K562 (cell line): Measurements from ENCODE around the gene VEZF1. TPM values are rescaled to one million over a fixed set of nuclear protein-coding genes. Genes with fewer than 3 reads are reported as not detected.

Source experiments
- AFF1 ChIP-seq, 2 experiments: fragments of 450-650 bp; IDR thresholded peaks; 2 replicates each; pipeline ENCODE4 v1.6.1; 2018; ENCODE audit warnings: mild to moderate bottlenecking in 2 of 2, low read depth in 1 of 2; ENCODE audit not compliant: partially characterized antibody in 2 of 2
- CXXC5 ChIP-seq: fragments of 250-450 bp; sonication (Bioruptor Pico); IDR thresholded peaks from 2 replicates; pipeline ENCODE4 v1.8.0; 2022; ENCODE audit warnings: inconsistent platforms, mild to moderate bottlenecking, moderate library complexity
- ELK1 ChIP-seq: sonication (generic); formaldehyde crosslinking; IDR thresholded peaks from 2 replicates; pipeline ENCODE4 v1.8.1; 2022; ENCODE audit warnings: missing genetic modification reagents
- GTF2F1 ChIP-seq: IDR thresholded peaks from 2 replicates; pipeline ENCODE4 v1.6.1; 2011; ENCODE audit warnings: low read depth, low read length, improper control_type of control experiment
- HNRNPUL1 ChIP-seq: fragments of 200-400 bp; formaldehyde crosslinking; IDR thresholded peaks from 2 replicates; pipeline ENCODE4 v1.6.1; 2017; ENCODE audit warnings: low read length
- MGA ChIP-seq: fragments of 450-650 bp; IDR thresholded peaks from 2 replicates; pipeline ENCODE4 v1.6.1; 2016; ENCODE audit warnings: mild to moderate bottlenecking, moderate library complexity
- NONO ChIP-seq, 2 experiments: fragments of 200-400 bp in 1 of 2; fragments of 450-650 bp in 1 of 2; formaldehyde crosslinking in 1 of 2; IDR thresholded peaks; 2 replicates each; pipeline ENCODE4 v1.6.1; 2017; ENCODE audit warnings: low read depth in 2 of 2, mild to moderate bottlenecking in 2 of 2, moderate library complexity in 2 of 2, low read length in 1 of 2
- TAF9B ChIP-seq: fragments of 450-650 bp; IDR thresholded peaks from 2 replicates; pipeline ENCODE4 v1.6.1; 2018; ENCODE audit warnings: mild to moderate bottlenecking; ENCODE audit not compliant: partially characterized antibody
- TGIF2 ChIP-seq: sonication (generic); formaldehyde crosslinking; IDR thresholded peaks from 2 replicates; pipeline ENCODE4 v1.8.1; 2022; ENCODE audit warnings: mild to moderate bottlenecking, missing genetic modification reagents, moderate library complexity
- THRAP3 ChIP-seq: fragments of 450-650 bp; IDR thresholded peaks from 2 replicates; pipeline ENCODE4 v1.6.1; 2016; ENCODE audit warnings: mild to moderate bottlenecking, inconsistent platforms, borderline replicate concordance
- ZKSCAN3 ChIP-seq: fragments of 250-450 bp; sonication (Bioruptor Pico); IDR thresholded peaks from 2 replicates; pipeline ENCODE4 v1.4.0; 2020
- ZNF23 ChIP-seq: fragments of 250-450 bp; sonication (Bioruptor Pico); IDR thresholded peaks from 2 replicates; pipeline ENCODE4 v1.4.0; 2020; ENCODE audit warnings: mild to moderate bottlenecking
- ZNF586 ChIP-seq: fragments of 450-650 bp; formaldehyde crosslinking; conservative IDR thresholded peaks from 2 replicates; pipeline ENCODE4 v1.4.0; 2020; ENCODE audit warnings: mild to moderate bottlenecking, moderate library complexity
- polyA plus RNA-seq, 8 experiments: library from polyadenylated mRNA; depleted of rRNA in 4 of 8; stranded (reverse) in 5 of 8; unstranded in 3 of 8; fragments of >200 nt; fragmentation: Nextera tagmentation in 2 of 8; fragmentation: Illumina TruSeq in 1 of 8; extraction: Ambion mirVana in 2 of 8; extraction: Trizol in 1 of 8; gene quantifications; 2 replicates each; pipeline versions ENCODE4 v1.2.1 to v1.2.3, GENCODE V29; 2011 to 2014; ENCODE audit warnings: inconsistent platforms in 1 of 8, missing spikeins in 1 of 8
- total RNA-seq, 7 experiments: library from RNA; depleted of rRNA in 6 of 7; stranded (reverse); fragments of >200 nt in 6 of 7; fragmentation: Illumina TruSeq in 2 of 7; extraction: Trizol in 2 of 7; gene quantifications; 2 replicates each; pipeline versions ENCODE4 v1.2.1 to v1.2.3, GENCODE V29; 2011 to 2021; ENCODE audit warnings: low replicate concordance in 1 of 7

VEZF1 gene
- total and polyA plus RNA-seq, 9 of the 15 experiments (the other 6 are each of a cell fraction or from before 2014, with no cell fraction given): 9.5 to 33.4 (median 22.1) TPM

GRCh38 chr17:57976594-57976993 lies 11.5 kb downstream of the VEZF1 start (continued):
- TF ChIP-seq MGA (no peak), CXXC5 (CRISPR knock-in tag) (no peak), TAF9B (no peak), AFF1 (IDR thresholded peaks at IDR 0.05; ENCODE audit: low read depth in 1 of 2, partially characterized antibody in 2 of 2) (no peak), GTF2F1 (no peak), ZNF586 (CRISPR knock-in tag) (no peak), TGIF2 (CRISPR knock-in tag) (no peak), THRAP3 (no peak), ELK1 (CRISPR knock-in tag) (no peak), ZNF23 (CRISPR knock-in tag) (no peak), NONO (IDR thresholded peaks at IDR 0.05; ENCODE audit: low read depth in 2 of 2, low read length in 1 of 2) (no peak), ZKSCAN3 (CRISPR knock-in tag) (no peak), HNRNPUL1 (no peak)
